ENCODE data around the gene EXOC4. TPM values are rescaled to one million over a fixed set of nuclear protein-coding genes. Genes with fewer than 3 reads are reported as not detected.
A peak's percentile ranks its signal among the peaks of the same experiment; 100 is the strongest.

Gene EXOC4
- total RNA-seq, 1 donor from 2014 or later = 145 TPM

- Mint-ChIP-seq H3K36me3 (ENCODE audit: insufficient read depth) (peaks cover 16% of the 10 kb centered on the region), H3K9me3 (ENCODE audit: low read depth) (peaks cover 6% of the 10 kb centered on the region), H3K27me3 (no peaks in the 10 kb centered on the region), H3K4me3 (ENCODE audit: low read depth) (no peak overlapping the region), H3K27ac (no peak overlapping the region), H3K4me1 (ENCODE audit: low read depth) (no peaks in the 10 kb centered on the region)
- no peak for DNase-seq (ENCODE audit: low spot score, unreplicated experiment)
- TF ChIP-seq, protein P1, sequence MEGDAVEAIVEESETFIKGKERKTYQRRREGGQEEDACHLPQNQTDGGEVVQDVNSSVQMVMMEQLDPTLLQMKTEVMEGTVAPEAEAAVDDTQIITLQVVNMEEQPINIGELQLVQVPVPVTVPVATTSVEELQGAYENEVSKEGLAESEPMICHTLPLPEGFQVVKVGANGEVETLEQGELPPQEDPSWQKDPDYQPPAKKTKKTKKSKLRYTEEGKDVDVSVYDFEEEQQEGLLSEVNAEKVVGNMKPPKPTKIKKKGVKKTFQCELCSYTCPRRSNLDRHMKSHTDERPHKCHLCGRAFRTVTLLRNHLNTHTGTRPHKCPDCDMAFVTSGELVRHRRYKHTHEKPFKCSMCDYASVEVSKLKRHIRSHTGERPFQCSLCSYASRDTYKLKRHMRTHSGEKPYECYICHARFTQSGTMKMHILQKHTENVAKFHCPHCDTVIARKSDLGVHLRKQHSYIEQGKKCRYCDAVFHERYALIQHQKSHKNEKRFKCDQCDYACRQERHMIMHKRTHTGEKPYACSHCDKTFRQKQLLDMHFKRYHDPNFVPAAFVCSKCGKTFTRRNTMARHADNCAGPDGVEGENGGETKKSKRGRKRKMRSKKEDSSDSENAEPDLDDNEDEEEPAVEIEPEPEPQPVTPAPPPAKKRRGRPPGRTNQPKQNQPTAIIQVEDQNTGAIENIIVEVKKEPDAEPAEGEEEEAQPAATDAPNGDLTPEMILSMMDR (IDR thresholded peaks at IDR 0.05; ENCODE audit: unreplicated experiment) = no peak
These were observed 112.2 kb downstream of the EXOC4 start for GRCh38 chr7:133364959-133365690.

DNA sequence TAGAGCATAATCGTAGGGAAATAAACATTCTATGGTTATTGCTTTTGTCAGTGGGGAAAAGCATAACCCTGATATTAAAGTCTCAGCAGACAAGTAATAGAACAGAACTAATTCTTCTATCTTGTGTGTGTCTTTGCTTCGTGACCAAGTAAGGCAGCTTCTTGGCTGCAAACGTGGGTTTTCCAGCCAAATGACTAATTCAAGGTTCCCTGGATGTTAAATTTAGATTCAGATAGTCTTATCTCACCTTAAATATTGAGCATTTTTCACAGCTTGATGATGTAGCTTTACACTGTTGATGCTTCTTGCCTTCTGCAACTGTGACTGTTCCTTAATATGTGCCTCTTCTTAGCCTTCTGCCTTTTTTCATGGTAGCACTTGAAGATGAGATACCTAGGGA is 113.0 kb downstream of the EXOC4 start:
- Mint-ChIP-seq H3K4me1 (ENCODE audit: low read depth) (peaks cover 6% of the 10 kb centered on the region), H3K9me3 (ENCODE audit: low read depth) (peaks cover 3% of the 10 kb centered on the region), H3K27me3 (no peaks in the 10 kb centered on the region), H3K27ac (no peak overlapping the region), H3K36me3 (ENCODE audit: insufficient read depth) (peaks cover 12% of the 10 kb centered on the region), H3K4me3 (ENCODE audit: low read depth) (no peak overlapping the region)
- TF ChIP-seq, protein P1 (IDR thresholded peaks at IDR 0.05; ENCODE audit: unreplicated experiment) = no peak
- DNase-seq (ENCODE audit: low spot score, unreplicated experiment) = no peak

DNA sequence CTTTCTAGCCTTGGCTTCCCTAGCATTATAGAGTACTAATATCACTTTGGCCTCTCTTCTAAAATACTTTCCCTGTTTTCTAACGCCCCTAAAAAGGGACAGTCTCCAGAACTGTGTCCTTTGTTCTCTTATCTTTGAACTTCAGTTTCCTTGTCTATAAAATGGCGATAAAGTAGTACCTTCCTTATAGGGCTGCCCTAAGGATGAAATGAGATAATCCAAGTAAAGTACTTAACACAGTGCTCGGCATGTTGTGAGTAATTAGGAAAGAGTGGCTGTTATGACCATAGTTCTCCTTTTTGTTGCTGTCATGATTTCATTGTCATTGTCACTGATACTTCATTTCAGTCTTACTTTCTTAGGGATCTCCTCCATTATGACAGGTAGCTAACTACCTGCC is 114.7 kb downstream of the EXOC4 start:
- H3K4me3 Mint-ChIP-seq (ENCODE audit: low read depth) = no peak overlapping the region
- no peaks in the 10 kb centered on the region for H3K9me3 Mint-ChIP-seq (ENCODE audit: low read depth)

GRCh38 chr7:133369130-133369529 is 116.3 kb downstream of the EXOC4 start:
- H3K27me3 Mint-ChIP-seq = no peaks in the 10 kb centered on the region
- no peak for DNase-seq (ENCODE audit: low spot score, unreplicated experiment)
- peaks cover 2% of the 10 kb centered on the region for H3K36me3 Mint-ChIP-seq (ENCODE audit: insufficient read depth)
- TF ChIP-seq, protein P1 (IDR thresholded peaks at IDR 0.05; ENCODE audit: unreplicated experiment) = no peak
- H3K4me3 Mint-ChIP-seq (ENCODE audit: low read depth) = no peak overlapping the region
- no peaks in the 10 kb centered on the region for H3K9me3 Mint-ChIP-seq (ENCODE audit: low read depth)
- peaks cover 9% of the 10 kb centered on the region for H3K4me1 Mint-ChIP-seq (ENCODE audit: low read depth)
- peak overlapping the region; percentile 26 for H3K27ac Mint-ChIP-seq

More for the DNA sequence above, 114.7 kb downstream of the EXOC4 start:
- Mint-ChIP-seq H3K4me1 (ENCODE audit: low read depth) (peaks cover 9% of the 10 kb centered on the region), H3K36me3 (ENCODE audit: insufficient read depth) (peaks cover 4% of the 10 kb centered on the region), H3K27me3 (no peaks in the 10 kb centered on the region), H3K27ac (no peak overlapping the region)
- TF ChIP-seq, protein P1 (IDR thresholded peaks at IDR 0.05; ENCODE audit: unreplicated experiment) = no peak
- no peak for DNase-seq (ENCODE audit: low spot score, unreplicated experiment)

DNA sequence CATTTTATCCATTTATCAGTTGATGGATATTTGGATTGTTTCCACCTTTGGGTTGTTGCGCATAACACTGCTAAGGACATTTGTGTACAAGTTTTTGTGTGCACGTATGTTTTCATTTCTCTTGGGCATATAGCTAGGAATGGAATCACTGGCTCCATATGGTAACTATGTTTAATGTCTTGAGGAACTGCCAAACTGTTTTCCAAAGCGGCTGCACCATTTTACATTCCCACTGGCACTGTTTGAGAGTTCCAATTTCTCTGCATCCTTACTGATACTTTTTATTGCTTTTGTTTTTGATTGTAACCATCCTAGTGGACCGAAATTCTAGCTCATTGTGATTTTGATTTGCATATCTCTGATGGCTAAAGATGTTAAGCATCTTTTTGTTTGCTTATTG is 118.7 kb downstream of the EXOC4 start:
- Mint-ChIP-seq H3K4me3 (ENCODE audit: low read depth) (no peak overlapping the region), H3K4me1 (ENCODE audit: low read depth) (peaks cover 9% of the 10 kb centered on the region), H3K9me3 (ENCODE audit: low read depth) (no peaks in the 10 kb centered on the region), H3K27me3 (no peaks in the 10 kb centered on the region), H3K36me3 (ENCODE audit: insufficient read depth) (peaks cover 4% of the 10 kb centered on the region), H3K27ac (no peak overlapping the region)
- DNase-seq (ENCODE audit: low spot score, unreplicated experiment) = no peak
- TF ChIP-seq, protein P1 (IDR thresholded peaks at IDR 0.05; ENCODE audit: unreplicated experiment) = no peak

Data from progenitor cell of endocrine pancreas (in vitro differentiated cells).